ENCODE data around the gene MYT1.

MYT1 gene

GRCh38 chr20:64169091-64169560 lies 4.9 kb downstream of the MYT1 start:
- no peaks in the 10 kb centered on the region for H3K9me2 ChIP-seq (ENCODE audit: low read depth, low read length)
- TF ChIP-seq EZH2 (IDR thresholded peaks at IDR 0.05; ENCODE audit: borderline replicate concordance, low read length) (no peak), CTCF (IDR thresholded peaks at IDR 0.05; ENCODE audit: low read length) (no peak)
- no peaks in the 10 kb centered on the region for H3K36me3 ChIP-seq (ENCODE audit: insufficient read depth, low read length)
- H4K20me1 ChIP-seq (ENCODE audit: insufficient read depth, low read length), result no peaks in the 10 kb centered on the region
- no peaks in the 10 kb centered on the region for H3K4me1 ChIP-seq (ENCODE audit: insufficient read depth, low read length, severe bottlenecking)
- no peaks in the 10 kb centered on the region for H3K9me3 ChIP-seq (ENCODE audit: low read length)
- H3K4me3 ChIP-seq (ENCODE audit: low read depth, low read length, poor library complexity, severe bottlenecking), result no peak overlapping the region
- H3K27me3 ChIP-seq (ENCODE audit: insufficient read depth, low read length), result peaks cover 13% of the 10 kb centered on the region; the same call in 1 of the 2 replicates
- H3K79me2 ChIP-seq (ENCODE audit: insufficient read depth, low read length), result no peaks in the 10 kb centered on the region
- no peak overlapping the region for H2AFZ ChIP-seq (ENCODE audit: low read length)
- H3F3A ChIP-seq (ENCODE audit: insufficient read depth, low read length), result no peaks in the 10 kb centered on the region
- no peak overlapping the region for H3K4me2 ChIP-seq (ENCODE audit: low read length)
- H3K27ac ChIP-seq (ENCODE audit: low read depth, low read length, poor library complexity, severe bottlenecking), result no peak overlapping the region
- no peak overlapping the region for H3K9ac ChIP-seq (ENCODE audit: low read length)

- Histone ChIP-seq H3K27me3 (ENCODE audit: insufficient read depth, low read length) (peaks cover 7% of the 10 kb centered on the region; the same call in 1 of the 2 replicates), H3K9me2 (ENCODE audit: low read depth, low read length) (no peaks in the 10 kb centered on the region), H3K79me2 (ENCODE audit: insufficient read depth, low read length) (no peaks in the 10 kb centered on the region), H3K9ac (ENCODE audit: low read length) (no peak overlapping the region), H3F3A (ENCODE audit: insufficient read depth, low read length) (no peaks in the 10 kb centered on the region), H4K20me1 (ENCODE audit: insufficient read depth, low read length) (no peaks in the 10 kb centered on the region), H3K9me3 (ENCODE audit: low read length) (no peaks in the 10 kb centered on the region), H3K4me1 (ENCODE audit: insufficient read depth, low read length, severe bottlenecking) (no peaks in the 10 kb centered on the region), H3K36me3 (ENCODE audit: insufficient read depth, low read length) (no peaks in the 10 kb centered on the region), H2AFZ (ENCODE audit: low read length) (no peak overlapping the region), H3K4me3 (ENCODE audit: low read depth, low read length, poor library complexity, severe bottlenecking) (no peak overlapping the region), H3K4me2 (ENCODE audit: low read length) (no peak overlapping the region), H3K27ac (ENCODE audit: low read depth, low read length, poor library complexity, severe bottlenecking) (no peak overlapping the region)
- TF ChIP-seq CTCF (IDR thresholded peaks at IDR 0.05; ENCODE audit: low read length) (no peak), EZH2 (IDR thresholded peaks at IDR 0.05; ENCODE audit: borderline replicate concordance, low read length) (no peak)
These were observed 7.0 kb downstream of the MYT1 start for GRCh38 chr20:64171211-64171610.

GRCh38 chr20:64173116-64173515 lies 8.9 kb downstream of the MYT1 start:
- H3K27ac ChIP-seq (ENCODE audit: low read depth, low read length, poor library complexity, severe bottlenecking), result no peak overlapping the region
- no peaks in the 10 kb centered on the region for H3F3A ChIP-seq (ENCODE audit: insufficient read depth, low read length)
- H3K4me1 ChIP-seq (ENCODE audit: insufficient read depth, low read length, severe bottlenecking), result no peaks in the 10 kb centered on the region
- H3K9me3 ChIP-seq (ENCODE audit: low read length), result no peaks in the 10 kb centered on the region
- no peaks in the 10 kb centered on the region for H3K9me2 ChIP-seq (ENCODE audit: low read depth, low read length)
- no peak overlapping the region for H3K9ac ChIP-seq (ENCODE audit: low read length)
- H3K79me2 ChIP-seq (ENCODE audit: insufficient read depth, low read length), result no peaks in the 10 kb centered on the region
- H2AFZ ChIP-seq (ENCODE audit: low read length), result no peak overlapping the region
- no peak overlapping the region for H3K4me3 ChIP-seq (ENCODE audit: low read depth, low read length, poor library complexity, severe bottlenecking)
- no peaks in the 10 kb centered on the region for H3K36me3 ChIP-seq (ENCODE audit: insufficient read depth, low read length)
- no peaks in the 10 kb centered on the region for H4K20me1 ChIP-seq (ENCODE audit: insufficient read depth, low read length)
- no peaks in the 10 kb centered on the region for H3K27me3 ChIP-seq (ENCODE audit: insufficient read depth, low read length)
- H3K4me2 ChIP-seq (ENCODE audit: low read length), result no peak overlapping the region
- no peak for TF ChIP-seq CTCF (IDR thresholded peaks at IDR 0.05; ENCODE audit: low read length)
- TF ChIP-seq EZH2 (IDR thresholded peaks at IDR 0.05; ENCODE audit: borderline replicate concordance, low read length), result no peak

Measured in OCI-LY1 (cell line).